ENCODE results near the gene NACA.
"Not testable (repeated sequence)": the region's sequence is repeated elsewhere in the genome, so short reads cannot be mapped to it uniquely, and the experiment has no call there.

The NACA gene

GRCh38 chr12:56723889-56724700 is 1.0 kb downstream of the NACA start:
- DNase-seq = peak; percentile 33 to 40

GRCh38 chr12:56723352-56723751 is 1.7 kb downstream of the NACA start:
- no peak for DNase-seq

GRCh38 chr12:56722832-56723231 is 2.3 kb downstream of the NACA start:
- DNase-seq = no peak

DNA sequence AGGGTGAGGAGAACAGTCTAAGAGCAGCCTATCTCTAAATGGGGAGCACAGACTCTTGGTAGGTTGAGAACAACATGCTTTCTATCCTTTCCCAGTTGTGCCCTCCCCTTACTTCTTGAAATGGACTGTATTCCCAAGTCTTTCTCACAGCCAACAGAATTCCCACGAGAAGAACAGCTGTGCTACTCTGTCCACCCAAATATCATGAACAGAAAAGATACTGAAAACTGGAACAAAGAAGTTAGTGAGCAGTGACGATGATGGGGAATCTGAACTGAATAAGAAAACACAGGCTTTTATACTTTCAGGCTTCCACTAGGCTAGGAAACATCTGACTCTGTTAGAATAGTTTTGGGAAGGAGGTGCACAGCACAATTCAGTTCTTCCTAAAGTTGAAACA is 3.4 kb downstream of the NACA start:
- no peak for DNase-seq

GRCh38 chr12:56721216-56721615 is 3.9 kb downstream of the NACA start:
- DNase-seq = no peak

DNA sequence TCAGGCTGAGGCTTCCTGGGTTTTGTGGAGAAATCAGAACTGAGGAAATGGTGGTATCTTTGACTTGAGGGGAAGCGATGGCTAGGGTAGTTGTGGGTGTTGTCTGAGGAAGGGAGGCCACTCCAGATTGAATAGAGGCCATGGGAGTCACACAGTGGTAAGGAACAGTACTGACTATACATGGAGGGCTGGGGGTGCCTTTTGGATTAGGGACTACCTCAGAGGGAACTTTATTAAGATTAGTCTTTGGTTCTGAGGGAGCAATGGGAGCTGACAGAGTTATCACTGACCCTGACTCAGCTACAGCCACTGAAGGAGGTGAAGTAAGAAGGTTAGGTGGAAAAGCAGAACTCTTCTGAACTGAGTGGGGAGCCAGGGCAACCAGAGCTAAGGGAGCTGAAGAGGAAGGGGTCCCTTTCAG is 4.4 kb downstream of the NACA start:
- no peak for DNase-seq

DNA sequence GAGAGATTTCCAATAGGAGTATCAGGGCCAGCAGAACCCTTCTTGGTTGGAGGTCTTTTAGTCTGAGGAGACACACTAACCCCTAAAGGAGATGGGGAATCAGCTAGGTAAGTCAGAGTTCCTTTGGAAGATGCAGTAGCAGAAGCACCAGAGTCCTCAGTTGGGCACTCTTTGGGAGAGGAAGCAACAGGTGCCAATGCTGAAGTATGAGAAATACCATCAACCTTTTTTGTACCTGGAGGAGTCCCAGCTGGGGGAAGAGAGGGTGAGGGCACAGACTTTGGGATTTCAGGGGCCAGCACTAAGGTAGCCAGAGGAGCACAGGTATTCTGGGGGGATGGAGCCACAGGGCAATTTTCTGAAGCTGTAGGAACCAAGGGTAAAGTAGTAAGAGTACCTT is 6.0 kb downstream of the NACA start:
- no peak for DNase-seq

- DNase-seq = no peak
Observed at GRCh38 chr12:56718636-56719035, 6.5 kb downstream of the NACA start.

- DNase-seq = no peak
Observed at GRCh38 chr12:56718149-56718548, 7.0 kb downstream of the NACA start.

- DNase-seq = no peak
Observed at GRCh38 chr12:56716933-56717880, 7.9 kb downstream of the NACA start.

DNA sequence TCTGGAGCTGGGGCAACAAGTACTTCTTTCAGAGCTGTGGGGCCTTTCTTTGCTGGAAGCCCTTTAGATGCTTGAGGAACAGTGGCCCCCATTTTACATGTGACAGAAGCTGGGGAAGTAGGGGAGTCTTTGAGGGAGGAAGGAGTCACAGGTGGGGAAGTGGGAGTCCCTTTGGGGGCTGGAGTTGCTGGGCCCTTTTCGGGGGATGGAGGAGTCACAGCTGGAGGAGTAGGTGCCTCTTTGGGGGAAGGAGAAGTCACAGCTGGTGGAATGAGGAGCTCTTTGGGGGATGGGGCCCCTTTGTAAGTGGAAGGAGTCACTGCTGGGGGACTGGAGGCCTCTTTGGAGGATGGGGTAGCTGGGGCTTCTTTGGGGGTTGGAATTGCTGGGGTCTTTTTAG is 8.6 kb downstream of the NACA start:
- DNase-seq = no peak

DNA sequence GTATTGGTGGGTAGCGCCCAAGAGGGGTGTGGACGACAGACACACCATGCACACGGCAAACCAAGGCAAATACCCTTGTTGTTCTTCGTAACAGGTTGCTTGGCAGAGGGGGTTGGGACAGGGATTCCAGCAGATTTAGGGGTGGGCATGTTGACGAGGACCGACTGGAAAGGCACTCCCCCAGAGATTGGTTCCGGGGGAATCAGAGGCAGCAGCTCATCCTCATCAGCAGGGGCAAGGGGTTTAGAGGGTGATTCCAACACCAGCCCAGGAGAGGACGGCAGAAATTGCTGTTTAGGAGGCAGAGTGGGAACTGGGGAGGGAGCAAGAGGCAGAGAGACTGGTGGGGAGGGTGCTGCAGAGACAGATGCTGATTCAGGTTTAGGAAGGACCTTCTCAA is 9.3 kb downstream of the NACA start:
- no peak for DNase-seq

- no peak for DNase-seq
Observed at GRCh38 chr12:56714431-56714929, 10.6 kb downstream of the NACA start.

DNA sequence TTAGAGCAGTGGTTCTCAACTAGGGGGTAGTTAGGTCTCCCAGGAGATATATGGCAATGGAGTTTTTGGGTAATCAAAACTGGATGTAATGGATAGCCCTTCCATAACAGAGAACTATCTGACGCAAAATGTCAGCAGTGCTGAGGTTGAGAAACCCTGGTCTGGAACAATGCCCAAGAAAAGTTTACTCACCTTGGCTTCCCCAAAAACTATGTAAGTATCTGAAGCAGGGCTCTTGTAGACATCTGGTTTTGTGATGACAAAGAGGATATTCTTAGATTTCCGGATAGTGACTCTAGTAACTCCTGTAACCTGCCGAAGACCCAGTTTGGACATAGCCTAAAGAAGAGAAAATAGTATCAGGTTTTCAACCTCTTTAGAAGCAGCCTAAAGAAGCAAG is 11.8 kb downstream of the NACA start:
- DNase-seq = no peak

- no peak for DNase-seq
Observed at GRCh38 chr12:56709759-56710376, 15.2 kb downstream of the NACA start.

DNA sequence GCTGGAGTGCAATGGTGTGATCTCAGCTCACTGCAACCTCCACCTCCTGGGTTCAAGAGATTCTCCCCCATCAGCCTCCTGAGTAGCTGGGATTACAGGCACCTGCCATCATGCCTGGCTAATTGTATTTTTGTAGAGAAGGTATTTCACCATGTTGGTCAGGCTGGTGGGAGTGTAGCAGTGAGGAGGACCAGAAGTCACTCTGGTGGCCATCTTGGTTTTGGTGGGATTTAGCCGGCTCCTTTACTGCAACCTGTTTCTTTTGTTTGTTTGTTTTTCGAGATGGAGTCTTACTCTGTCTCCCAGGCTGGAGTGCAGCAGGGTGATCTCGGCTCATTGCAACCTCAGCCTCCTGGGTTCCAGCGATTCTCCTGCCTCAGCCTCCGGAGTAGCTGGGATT is 20.6 kb downstream of the NACA start:
- not testable (repeated sequence) for DNase-seq

GRCh38 chr12:56699020-56699661 is 26.0 kb downstream of the NACA start:
- DNase-seq = no peak

- DNase-seq = no peak
Observed at GRCh38 chr12:56695327-56696101, 29.6 kb downstream of the NACA start.

DNA sequence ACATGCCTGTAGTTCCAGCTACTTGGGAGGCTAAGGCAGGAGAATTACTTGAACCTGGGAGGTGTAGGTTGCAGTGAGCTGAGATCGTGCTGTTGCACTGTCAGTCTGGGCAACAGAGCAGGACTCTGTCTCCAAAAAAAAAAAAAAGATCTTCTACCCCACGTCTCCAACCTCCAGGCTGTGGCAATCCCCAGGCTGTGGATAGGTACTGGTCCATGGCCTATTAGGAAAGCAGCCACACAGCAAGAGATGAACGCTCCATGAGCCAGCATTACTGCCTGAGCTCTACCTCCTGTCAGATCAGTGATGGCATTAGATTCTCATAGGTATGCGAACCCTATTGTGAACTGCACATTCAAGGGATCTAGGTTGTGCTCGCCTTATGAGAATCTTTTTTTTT is 30.9 kb downstream of the NACA start:
- no peak for DNase-seq

GRCh38 chr12:56688846-56689109 is 36.3 kb downstream of the NACA start:
- no peak for DNase-seq

DNA sequence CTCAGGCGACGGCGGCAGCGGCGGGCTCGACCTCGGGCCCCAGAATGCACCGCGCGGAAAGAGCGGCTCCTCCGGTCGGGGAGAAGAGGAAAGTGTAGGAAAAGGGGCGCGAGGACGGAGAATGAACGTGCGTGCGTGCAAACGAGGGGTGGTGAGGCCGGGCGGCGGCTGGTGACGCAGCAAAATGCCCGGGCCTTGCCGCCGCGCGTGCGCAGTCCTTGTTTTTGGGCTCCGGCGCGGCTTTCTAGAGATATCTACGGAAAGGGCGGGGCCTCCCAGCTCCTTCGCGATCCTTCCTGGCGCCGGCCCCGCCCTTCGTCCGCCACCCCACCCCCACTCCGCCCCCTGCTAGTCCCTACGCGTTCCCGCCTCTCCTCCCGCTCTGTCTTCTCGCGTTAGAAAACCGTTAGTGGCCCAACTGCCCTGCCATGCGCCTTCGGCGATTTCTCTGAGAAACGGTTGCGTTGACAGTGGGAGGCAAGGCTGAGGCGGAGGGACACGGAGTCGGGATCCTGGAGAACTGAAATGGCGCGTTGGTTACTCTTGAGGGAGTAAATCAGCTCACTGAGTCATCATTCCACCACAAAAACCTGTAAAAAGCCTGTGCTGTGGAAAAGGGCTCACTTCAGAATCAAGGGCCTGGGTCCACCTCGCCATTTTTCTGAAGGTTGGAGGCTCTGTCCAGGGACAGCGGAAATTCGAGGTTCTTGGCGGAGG is 36.8 kb downstream of the NACA start, which contains the start of gene PTGES3:
PTGES3 (minus strand) TSS at position 156 of the 717 bp plus-strand sequence. CDS start 285 bp downstream, outside the sequence.
- peak; percentile 97 to 98 for DNase-seq

Data from activated T-cell treated with anti-CD3 and anti-CD28 coated beads, Interleukin-2, amount 50 U/mL, for 48 hours (primary cell).